K562 (cell line): Measurements from ENCODE around the gene CCDC137. TPM values are rescaled to one million over a fixed set of nuclear protein-coding genes. Genes with fewer than 3 reads are reported as not detected.

Experiments
- BACH1 ChIP-seq: fragments of 200-800 bp; sonication (Bioruptor generic); IDR thresholded peaks from 2 replicates; pipeline ENCODE4 v1.6.1; 2016; ENCODE audit warnings: missing genetic modification characterization, missing compliant biosample characterization
- CAMTA2 ChIP-seq: fragments of 250-450 bp; sonication (Bioruptor Pico); conservative IDR thresholded peaks from 2 replicates; pipeline ENCODE4 v1.5.1; 2022
- CTBP1 ChIP-seq: fragments of 450-650 bp; IDR thresholded peaks from 2 replicates; pipeline ENCODE4 v1.6.1; 2016; ENCODE audit warnings: borderline replicate concordance
- E2F8 ChIP-seq: fragments of 450-650 bp; IDR thresholded peaks from 2 replicates; pipeline ENCODE4 v1.7.1; 2018; ENCODE audit warnings: mild to moderate bottlenecking, low read depth; ENCODE audit not compliant: partially characterized antibody
- PCBP1 ChIP-seq: fragments of 200-400 bp; formaldehyde crosslinking; IDR thresholded peaks from 2 replicates; pipeline ENCODE4 v1.6.1; 2018; ENCODE audit warnings: mild to moderate bottlenecking, low read depth, low read length; ENCODE audit not compliant: poor library complexity, severe bottlenecking
- POU5F1 ChIP-seq: fragments of 150-350 bp; IDR thresholded peaks from 2 replicates; pipeline ENCODE4 v1.6.1; 2014; ENCODE audit warnings: borderline replicate concordance, low read length, low read depth, mild to moderate bottlenecking; ENCODE audit not compliant: partially characterized antibody
- RNF2 ChIP-seq: sonication (generic); IDR thresholded peaks from 2 replicates; pipeline ENCODE4 v1.6.1; 2016
- SMARCA5 ChIP-seq: fragments of 450-650 bp; IDR thresholded peaks from 2 replicates; pipeline ENCODE4 v1.6.1; 2016
- SP1 ChIP-seq: sonication (generic); formaldehyde crosslinking; IDR thresholded peaks from 2 replicates; pipeline ENCODE4 v1.8.1; 2022; ENCODE audit warnings: mild to moderate bottlenecking, missing genetic modification reagents
- TAF9B ChIP-seq: fragments of 450-650 bp; IDR thresholded peaks from 2 replicates; pipeline ENCODE4 v1.6.1; 2018; ENCODE audit warnings: mild to moderate bottlenecking; ENCODE audit not compliant: partially characterized antibody
- TBL1XR1 ChIP-seq, 2 experiments: IDR thresholded peaks; 2 replicates each; pipeline ENCODE4 v1.6.1; 2012; ENCODE audit warnings: improper control_type of control experiment in 2 of 2, low read length in 2 of 2, mild to moderate bottlenecking in 1 of 2
- THRAP3 ChIP-seq: fragments of 450-650 bp; IDR thresholded peaks from 2 replicates; pipeline ENCODE4 v1.6.1; 2016; ENCODE audit warnings: mild to moderate bottlenecking, inconsistent platforms, borderline replicate concordance
- VEZF1 ChIP-seq: fragments of 200-800 bp; sonication (Bioruptor generic); IDR thresholded peaks from 2 replicates; pipeline ENCODE4 v1.6.1; 2017; ENCODE audit warnings: missing genetic modification characterization, missing compliant biosample characterization
- ZNF197 ChIP-seq: fragments of 200-800 bp; sonication (Bioruptor generic); IDR thresholded peaks from 2 replicates; pipeline ENCODE4 v1.6.1; 2016; ENCODE audit warnings: low read depth, missing genetic modification characterization, missing compliant biosample characterization
- ZNF277 ChIP-seq: fragments of 250-450 bp; sonication (Bioruptor Pico); IDR thresholded peaks from 2 replicates; pipeline ENCODE4 v1.8.0; 2022; ENCODE audit warnings: inconsistent platforms, mild to moderate bottlenecking, moderate library complexity, borderline replicate concordance
- ZNF354B ChIP-seq: fragments of 250-450 bp; sonication (Bioruptor Pico); IDR thresholded peaks from 2 replicates; pipeline ENCODE4 v1.4.0; 2020
- ZNF445 ChIP-seq: fragments of 250-450 bp; sonication (Bioruptor Pico); IDR thresholded peaks from 2 replicates; pipeline ENCODE4 v1.4.0; 2020; ENCODE audit warnings: low read depth, mild to moderate bottlenecking, moderate library complexity
- polyA plus RNA-seq, 8 experiments: library from polyadenylated mRNA; depleted of rRNA in 4 of 8; stranded (reverse) in 5 of 8; unstranded in 3 of 8; fragments of >200 nt; fragmentation: Nextera tagmentation in 2 of 8; fragmentation: Illumina TruSeq in 1 of 8; extraction: Ambion mirVana in 2 of 8; extraction: Trizol in 1 of 8; gene quantifications; 2 replicates each; pipeline versions ENCODE4 v1.2.1 to v1.2.3, GENCODE V29; 2011 to 2014; ENCODE audit warnings: inconsistent platforms in 1 of 8, missing spikeins in 1 of 8
- total RNA-seq, 7 experiments: library from RNA; depleted of rRNA in 6 of 7; stranded (reverse); fragments of >200 nt in 6 of 7; fragmentation: Illumina TruSeq in 2 of 7; extraction: Trizol in 2 of 7; gene quantifications; 2 replicates each; pipeline versions ENCODE4 v1.2.1 to v1.2.3, GENCODE V29; 2011 to 2021; ENCODE audit warnings: low replicate concordance in 1 of 7
- TF ChIP-seq, protein P1 (sequence below): fragments of 250-450 bp; sonication (Bioruptor Pico); IDR thresholded peaks from 2 replicates; pipeline ENCODE4 v1.4.0; 2020
- TF ChIP-seq, protein P2 (sequence below), 2 experiments: fragments of 450-650 bp in 1 of 2; sonication (generic) in 1 of 2; formaldehyde crosslinking in 1 of 2; IDR thresholded peaks in 1 of 2; conservative IDR thresholded peaks in 1 of 2; 2 replicates each; pipeline versions ENCODE4 v1.6.1 to v1.8.1; 2016 to 2023; ENCODE audit warnings: mild to moderate bottlenecking in 2 of 2, moderate library complexity in 2 of 2, inconsistent platforms in 1 of 2, missing genetic modification reagents in 1 of 2

Gene CCDC137
- total and polyA plus RNA-seq, 9 of the 15 experiments (the other 6 are each of a cell fraction or from before 2014, with no cell fraction given): 2.3 to 68.1 (median 38.3) TPM

DNA sequence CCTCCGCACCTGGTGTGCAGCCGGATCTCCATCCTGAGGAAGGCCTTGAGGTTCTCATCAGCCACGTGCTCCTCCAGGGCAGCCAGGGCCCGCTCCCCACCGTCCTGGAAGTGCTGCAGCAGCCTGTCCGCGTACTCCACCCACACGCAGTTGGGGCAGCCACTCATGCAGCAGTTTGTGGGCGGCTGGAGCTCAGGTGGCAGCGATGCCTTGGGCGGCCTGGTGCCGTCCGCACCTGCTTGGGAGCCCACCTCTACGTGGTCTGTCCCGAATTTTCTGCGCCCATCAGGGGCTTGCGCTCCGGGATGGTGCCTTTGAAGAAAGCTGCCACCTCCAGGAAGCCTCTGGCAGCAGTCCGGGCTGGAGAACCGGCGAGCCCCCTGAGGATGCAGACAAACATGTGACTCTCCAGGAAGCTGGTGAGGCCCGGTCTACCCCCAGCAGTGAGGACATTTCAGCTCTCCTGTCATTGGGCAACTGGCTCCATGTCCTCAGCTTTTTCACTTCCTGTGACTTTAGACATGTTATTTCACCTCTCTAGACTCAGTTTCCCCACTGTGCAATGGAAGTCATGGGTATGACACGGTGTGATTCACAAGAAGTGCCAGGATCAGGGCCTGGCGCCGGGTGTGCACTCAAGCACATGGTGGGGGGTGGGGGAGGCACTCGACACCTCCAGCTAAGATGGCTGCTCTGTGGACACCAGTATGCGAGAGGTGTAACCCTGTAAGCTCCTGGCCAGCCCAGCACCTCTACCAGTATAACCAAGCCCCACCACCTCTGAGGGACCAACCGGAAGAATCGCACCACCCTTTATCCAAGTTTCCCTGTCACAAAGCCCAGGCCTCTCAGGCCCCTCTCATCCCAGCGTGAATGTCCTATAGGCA lies 1.1 kb upstream of the CCDC137 start (continued):
- TF ChIP-seq ZNF445 (CRISPR knock-in tag) (peak; percentile 61; the same call in 1 of the 2 replicates), TBL1XR1 (IDR thresholded peaks at IDR 0.05; ENCODE audit: low read length in 2 of 2) (no peak), ZNF277 (CRISPR knock-in tag) (no peak), BACH1 (tag) (peak; percentile 78), CAMTA2 (0 out of 2 replicates have a peak, but pooled peaks have one; percentile 59), ZNF354B (CRISPR knock-in tag) (0 out of 2 replicates have a peak, but pooled peaks have one; percentile 37), ZNF197 (CRISPR knock-in tag) (peak; percentile 35; the same call in 1 of the 2 replicates), TAF9B (peak; percentile 33), SMARCA5 (no peak), E2F8 (no peak), PCBP1 (no peak), RNF2 (peak; percentile 54; the same call in 1 of the 2 replicates), SP1 (CRISPR knock-in tag) (no peak), POU5F1 (no peak), THRAP3 (0 out of 2 replicates have a peak, but pooled peaks have one; percentile 17), CTBP1 (no peak), VEZF1 (CRISPR knock-in tag) (peak; percentile 51)
- TF ChIP-seq, protein P1, sequence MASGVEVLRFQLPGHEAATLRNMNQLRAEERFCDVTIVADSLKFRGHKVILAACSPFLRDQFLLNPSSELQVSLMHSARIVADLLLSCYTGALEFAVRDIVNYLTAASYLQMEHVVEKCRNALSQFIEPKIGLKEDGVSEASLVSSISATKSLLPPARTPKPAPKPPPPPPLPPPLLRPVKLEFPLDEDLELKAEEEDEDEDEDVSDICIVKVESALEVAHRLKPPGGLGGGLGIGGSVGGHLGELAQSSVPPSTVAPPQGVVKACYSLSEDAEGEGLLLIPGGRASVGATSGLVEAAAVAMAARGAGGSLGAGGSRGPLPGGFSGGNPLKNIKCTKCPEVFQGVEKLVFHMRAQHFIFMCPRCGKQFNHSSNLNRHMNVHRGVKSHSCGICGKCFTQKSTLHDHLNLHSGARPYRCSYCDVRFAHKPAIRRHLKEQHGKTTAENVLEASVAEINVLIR (CRISPR knock-in tag): peak; percentile 38; the same call in 1 of the 2 replicates
- TF ChIP-seq, protein P2, sequence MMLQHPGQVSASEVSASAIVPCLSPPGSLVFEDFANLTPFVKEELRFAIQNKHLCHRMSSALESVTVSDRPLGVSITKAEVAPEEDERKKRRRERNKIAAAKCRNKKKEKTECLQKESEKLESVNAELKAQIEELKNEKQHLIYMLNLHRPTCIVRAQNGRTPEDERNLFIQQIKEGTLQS (IDR thresholded peaks at IDR 0.05): no peak
- TF ChIP-seq, protein P2 (CRISPR knock-in tag; conservative IDR thresholded peaks at IDR 0.05): no peak
